ENCODE data around the gene SQOR.

DNA sequence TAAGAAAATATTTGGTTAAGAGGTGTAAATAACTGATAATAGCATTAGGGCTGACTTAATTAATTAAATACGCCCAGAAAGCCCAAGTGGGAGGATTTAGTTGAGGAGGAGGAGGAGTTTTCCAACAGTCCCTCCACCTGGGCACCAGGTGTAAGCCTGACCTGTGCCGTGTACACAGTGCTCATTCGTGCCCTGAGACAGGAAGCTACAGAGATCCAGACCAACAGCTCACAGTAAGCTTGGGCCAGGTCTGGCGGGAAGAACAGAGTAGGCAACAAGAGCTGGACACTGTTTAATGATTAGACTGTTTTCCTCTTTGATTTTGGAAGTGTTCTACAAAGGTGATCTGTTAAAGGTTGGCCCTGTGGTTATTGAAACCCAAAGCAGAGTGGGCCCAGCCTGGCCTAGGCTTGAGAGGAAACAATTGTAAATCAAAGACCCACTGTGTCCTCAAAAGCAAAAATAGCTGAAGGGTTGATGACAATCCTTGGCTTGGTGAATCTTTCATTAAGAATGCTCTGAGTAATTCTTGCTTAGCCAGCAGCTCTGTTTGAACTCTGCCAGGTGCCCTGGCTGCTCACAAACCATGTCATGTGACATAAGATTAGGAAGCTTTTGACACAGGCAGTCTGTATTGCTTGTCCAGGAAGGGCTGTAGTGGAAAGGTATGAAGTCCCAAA lies 13.8 kb downstream of the SQOR start:
- TF ChIP-seq, protein P1, sequence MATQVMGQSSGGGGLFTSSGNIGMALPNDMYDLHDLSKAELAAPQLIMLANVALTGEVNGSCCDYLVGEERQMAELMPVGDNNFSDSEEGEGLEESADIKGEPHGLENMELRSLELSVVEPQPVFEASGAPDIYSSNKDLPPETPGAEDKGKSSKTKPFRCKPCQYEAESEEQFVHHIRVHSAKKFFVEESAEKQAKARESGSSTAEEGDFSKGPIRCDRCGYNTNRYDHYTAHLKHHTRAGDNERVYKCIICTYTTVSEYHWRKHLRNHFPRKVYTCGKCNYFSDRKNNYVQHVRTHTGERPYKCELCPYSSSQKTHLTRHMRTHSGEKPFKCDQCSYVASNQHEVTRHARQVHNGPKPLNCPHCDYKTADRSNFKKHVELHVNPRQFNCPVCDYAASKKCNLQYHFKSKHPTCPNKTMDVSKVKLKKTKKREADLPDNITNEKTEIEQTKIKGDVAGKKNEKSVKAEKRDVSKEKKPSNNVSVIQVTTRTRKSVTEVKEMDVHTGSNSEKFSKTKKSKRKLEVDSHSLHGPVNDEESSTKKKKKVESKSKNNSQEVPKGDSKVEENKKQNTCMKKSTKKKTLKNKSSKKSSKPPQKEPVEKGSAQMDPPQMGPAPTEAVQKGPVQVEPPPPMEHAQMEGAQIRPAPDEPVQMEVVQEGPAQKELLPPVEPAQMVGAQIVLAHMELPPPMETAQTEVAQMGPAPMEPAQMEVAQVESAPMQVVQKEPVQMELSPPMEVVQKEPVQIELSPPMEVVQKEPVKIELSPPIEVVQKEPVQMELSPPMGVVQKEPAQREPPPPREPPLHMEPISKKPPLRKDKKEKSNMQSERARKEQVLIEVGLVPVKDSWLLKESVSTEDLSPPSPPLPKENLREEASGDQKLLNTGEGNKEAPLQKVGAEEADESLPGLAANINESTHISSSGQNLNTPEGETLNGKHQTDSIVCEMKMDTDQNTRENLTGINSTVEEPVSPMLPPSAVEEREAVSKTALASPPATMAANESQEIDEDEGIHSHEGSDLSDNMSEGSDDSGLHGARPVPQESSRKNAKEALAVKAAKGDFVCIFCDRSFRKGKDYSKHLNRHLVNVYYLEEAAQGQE (IDR thresholded peaks at IDR 0.05; ENCODE audit: insufficient read depth in 1 of 2, low read depth in 2 of 2, low read length in 2 of 2), result no peak
- TF ChIP-seq TAF1 (IDR thresholded peaks at IDR 0.05; ENCODE audit: borderline replicate concordance, insufficient read depth, low read length) (no peak), POLR2AphosphoS5 (IDR thresholded peaks at IDR 0.05; ENCODE audit: low read depth, low read length) (no peak)

Data from PFSK-1 (cell line).